MV-4-11 (cell line): ENCODE data around the gene SGCD.

Experiments used
- DNase-seq: peaks from one replicate; lab custom pipeline; 2025; lab: John Stamatoyannopoulos, UW

SGCD gene

DNA sequence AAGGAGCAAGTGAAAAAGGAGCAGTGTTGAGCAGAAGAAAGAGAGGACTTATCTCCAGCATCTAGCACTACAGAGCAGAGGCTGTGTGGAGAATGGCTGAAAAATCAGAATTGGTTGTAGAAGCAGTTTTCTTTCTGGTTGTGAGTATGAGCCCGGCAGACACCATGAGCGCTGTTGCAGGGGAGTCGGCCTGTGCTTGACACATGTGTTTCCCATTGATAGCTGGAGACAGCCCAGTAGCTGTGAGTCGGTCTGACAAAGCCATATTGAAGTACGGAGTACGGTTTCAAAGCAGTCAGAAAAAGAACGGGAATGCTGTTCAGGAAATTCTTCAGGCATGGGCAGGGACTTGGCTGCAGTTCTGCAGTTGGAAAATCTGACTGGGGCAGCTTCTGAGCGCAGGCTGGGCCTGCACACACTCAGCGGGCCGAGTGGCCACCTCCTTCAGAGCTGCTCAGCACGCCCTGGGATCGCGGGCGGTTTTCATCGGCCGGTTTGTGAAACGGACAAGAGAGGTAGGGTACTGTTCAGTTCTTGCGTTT, at the start of gene SGCD:
TSS of gene SGCD (plus strand) at position 447 of the 542 bp plus-strand sequence.
- DNase-seq, result no peak

DNA sequence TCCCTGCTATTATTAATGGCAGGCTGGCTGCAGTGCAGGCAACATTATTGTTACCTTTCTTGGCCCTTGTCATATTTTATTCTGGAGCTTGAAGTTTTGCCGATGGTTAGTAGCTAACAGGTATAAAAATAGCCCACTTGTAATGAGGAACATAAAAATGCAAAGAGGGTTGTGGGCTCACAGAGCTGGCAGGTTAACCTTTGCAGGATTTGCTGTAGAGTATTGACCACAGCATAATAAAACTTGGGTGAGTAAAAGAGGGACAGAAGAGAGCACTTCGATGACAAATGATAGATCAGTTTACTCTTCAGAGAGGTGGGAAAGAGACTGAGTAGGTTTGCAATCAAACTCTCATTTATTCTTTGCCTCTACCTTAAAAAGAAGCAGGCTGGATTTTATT, 49.7 kb upstream of the SGCD start:
- DNase-seq, result no peak

GRCh38 chr5:156295431-156295830, 31.5 kb upstream of the SGCD start:
- DNase-seq, result no peak

DNA sequence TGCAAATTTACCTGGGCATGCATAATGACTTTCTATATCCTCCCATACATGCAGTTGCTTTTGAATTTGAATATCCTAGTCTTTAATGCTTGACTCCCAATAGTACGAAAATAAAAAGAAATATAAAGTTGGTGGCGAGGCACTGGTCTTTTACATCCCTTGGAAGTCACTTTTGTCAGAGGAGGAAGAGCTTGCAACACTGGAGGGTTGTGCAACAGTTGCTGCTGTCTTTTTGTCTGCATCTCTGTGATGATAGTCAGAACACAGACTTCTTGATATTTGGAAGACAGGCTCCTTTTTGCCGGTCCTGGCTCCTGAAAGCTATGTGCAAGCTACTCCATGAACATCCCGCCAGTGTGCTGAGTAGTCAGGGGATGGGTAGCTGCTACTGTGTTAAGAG, 16.8 kb upstream of the SGCD start:
- no peak for DNase-seq

DNA sequence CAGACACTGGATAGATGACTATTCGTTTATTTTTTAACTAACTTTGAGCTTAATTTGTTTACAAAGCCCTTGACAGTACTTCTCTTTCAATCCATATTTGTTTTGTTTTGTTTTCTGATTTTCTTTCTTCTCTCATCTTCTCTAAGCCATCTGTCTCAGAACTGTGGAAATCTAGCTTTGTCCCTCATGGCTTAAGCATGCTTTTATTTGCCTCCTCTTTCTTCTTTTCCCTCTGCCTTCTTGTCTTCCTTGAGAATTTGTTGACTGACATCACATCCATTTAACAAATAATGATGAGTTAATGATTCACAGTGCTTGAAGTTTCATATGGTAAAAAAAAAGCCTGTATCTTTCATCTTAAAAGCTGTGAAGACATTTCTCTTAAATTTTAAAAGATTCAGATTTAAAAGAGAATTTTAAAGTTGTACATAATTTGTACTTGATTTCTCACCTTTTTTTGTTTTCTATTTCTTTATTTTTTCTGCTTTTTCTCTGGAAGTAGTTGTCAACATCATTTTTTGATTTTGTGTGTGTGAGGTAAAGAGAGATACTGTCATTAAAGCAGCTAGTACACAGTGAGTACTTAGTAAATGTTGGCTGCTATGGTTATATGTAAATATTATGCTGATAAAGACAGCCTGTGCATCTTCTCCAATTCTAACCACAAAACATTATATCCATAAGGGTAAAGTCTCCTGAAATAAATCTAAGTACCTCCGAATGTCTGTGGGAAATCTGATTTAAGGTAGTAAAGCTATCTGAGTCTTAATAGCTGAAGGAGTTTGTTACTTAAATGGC, 13.9 kb upstream of the SGCD start:
- no peak for DNase-seq

DNA sequence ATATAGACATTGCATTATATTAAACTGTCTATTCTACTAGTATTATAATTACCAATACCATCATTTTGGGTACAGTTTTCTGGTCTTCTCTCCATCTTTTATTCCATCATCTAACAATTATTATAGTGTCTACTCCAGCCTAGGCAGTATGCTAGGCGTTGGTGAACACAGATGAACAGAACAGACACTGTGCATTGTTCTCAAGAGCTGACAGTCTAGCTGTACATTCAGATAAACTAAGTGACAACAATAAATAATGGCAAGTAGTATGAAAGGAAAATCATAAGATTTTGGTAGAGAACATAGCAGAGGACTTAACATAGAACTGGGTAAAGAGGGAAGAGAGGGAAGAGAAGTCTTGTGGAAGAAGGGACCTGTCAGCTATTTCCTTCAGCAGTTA, 12.5 kb upstream of the SGCD start:
- DNase-seq, result no peak

- DNase-seq, result peak; percentile 22
These were observed 4.3 kb upstream of the SGCD start for GRCh38 chr5:156322666-156323065.

DNA sequence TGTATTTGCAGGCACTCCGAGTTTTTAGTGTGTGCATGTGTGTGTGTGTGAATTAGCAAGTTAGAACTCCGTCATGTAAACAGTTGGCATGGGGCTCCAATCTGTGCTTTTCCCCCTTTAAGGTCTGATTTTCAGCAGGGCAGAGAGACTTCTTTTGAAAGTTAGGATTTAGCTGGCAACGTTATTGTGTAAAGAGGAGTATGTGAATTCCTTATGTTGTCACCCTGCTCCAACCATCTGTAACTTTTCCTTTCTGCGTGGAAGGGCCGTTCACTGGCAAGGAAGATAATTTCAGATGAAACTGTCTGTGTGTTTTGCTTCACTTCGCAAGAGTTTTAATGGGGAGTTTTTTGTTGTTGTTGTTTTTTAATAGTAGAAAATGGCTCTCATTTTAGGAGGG, 332 bp downstream of the SGCD start:
- DNase-seq, result no peak

GRCh38 chr5:156328161-156328560, 1.2 kb downstream of the SGCD start:
- no peak for DNase-seq

GRCh38 chr5:156328766-156329165, 1.8 kb downstream of the SGCD start:
- no peak for DNase-seq

DNA sequence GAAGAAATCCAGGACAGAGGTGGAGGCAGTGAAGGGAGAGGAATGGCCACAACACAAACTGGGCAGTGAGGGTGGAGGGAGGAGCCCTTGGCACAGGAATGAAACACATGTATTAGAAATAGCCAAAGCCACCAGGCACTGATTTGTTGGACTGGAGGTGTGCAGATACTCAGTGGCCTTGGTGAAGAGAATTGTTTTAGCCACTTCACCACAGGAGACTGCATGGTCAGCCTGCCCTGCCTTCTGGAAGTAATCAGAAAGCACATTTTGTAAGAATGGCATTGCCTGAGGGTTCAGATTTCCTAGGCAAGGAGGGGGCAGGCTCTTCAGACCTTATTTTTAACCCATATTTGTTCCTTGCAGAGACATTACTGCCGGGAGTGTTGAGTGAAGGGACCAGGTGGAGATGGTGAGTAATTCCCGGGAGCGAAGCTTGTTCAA, 2.2 kb downstream of the SGCD start:
- no peak for DNase-seq

- no peak for DNase-seq
These were observed 3.3 kb downstream of the SGCD start for GRCh38 chr5:156330141-156330870.

DNA sequence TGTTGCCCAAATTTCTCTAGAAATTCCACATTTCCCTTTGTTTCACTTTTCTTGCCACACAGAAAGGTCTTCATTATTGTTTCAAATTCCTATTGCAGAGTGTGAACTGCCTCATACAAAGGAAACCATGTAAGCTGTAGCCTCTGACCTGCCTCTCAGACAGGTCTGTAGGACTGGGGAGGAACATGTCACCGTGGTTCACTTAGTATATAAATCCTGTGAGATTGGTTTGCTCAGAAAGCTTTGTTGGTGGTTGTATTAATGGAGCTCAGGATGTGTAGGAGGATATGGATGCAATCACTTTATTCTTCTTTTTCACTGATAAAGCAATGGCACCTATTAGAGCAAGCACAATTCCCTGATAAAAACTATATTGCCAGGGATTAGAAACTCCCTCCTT, 4.2 kb downstream of the SGCD start:
- DNase-seq, result no peak

DNA sequence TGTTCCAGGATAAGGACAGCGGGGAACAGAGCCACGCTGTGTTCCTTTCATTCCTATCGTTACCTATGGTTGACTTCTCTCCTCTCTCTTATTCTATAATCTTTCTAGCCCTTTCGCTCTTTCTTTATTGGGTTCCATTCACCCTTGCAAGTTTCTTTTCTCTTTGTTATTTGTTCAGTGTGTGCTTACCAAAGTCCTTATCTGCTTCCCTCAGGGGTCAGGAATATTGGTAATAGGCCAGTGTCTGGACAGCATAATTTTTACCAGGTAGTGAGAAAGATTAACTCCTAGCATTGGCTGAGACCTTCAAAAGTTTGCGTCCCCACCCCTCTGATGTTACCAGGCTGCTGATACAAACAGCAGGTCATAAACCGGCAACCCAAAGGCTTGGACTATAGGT, 4.9 kb downstream of the SGCD start:
- DNase-seq, result no peak

GRCh38 chr5:156332245-156332644, 5.3 kb downstream of the SGCD start:
- DNase-seq, result no peak

DNA sequence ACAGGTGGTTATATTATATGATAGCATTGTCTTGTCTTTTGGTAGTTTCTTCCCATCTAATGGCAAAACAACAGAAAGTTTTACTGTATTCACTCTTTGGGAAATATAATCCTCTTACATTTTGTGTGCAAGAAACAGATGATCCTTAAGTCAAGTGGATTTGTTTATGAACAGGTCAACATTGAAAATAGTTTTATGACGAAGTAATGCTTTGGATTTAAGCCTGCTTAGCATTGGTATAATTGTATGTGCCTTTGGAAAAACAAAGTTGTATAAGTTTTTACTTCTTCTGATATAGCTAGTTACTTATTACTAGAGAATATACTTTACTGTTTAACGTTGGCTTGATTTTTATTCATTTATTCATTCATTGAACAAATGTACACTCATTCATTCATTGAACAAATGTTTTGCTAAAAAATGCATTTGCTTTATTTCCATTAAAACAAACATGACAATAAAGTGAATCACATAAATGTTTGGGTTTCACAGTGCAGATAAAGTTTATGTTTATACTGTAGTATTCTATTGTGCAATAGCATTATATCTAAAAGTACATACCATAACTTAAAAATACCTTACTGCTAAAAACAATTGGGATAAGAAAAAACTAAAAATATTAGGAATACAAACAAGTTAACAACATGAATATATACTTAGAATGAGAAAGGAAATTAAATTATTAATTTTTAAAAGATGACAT, 12.3 kb downstream of the SGCD start:
- no peak for DNase-seq

GRCh38 chr5:156340893-156341292, 13.9 kb downstream of the SGCD start:
- DNase-seq, result no peak

DNA sequence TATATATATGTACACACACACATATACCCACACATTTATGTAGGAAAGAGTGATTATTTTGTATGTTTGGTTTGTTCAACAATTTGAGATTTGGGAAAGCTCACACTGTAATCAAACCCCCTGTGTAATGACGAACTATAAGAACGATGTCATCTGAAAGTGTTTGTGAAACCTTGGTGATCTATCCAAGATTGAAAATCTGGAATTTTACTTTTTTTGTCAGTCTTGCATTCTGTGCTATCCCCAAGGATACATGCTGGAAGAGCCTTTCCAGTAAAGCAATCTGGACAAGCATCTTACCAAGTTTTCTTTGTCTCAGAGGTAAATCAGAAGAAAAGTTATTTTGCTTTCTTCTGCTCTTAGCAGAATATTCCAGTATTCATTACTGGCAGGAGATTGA, 23.3 kb downstream of the SGCD start:
- no peak for DNase-seq

DNA sequence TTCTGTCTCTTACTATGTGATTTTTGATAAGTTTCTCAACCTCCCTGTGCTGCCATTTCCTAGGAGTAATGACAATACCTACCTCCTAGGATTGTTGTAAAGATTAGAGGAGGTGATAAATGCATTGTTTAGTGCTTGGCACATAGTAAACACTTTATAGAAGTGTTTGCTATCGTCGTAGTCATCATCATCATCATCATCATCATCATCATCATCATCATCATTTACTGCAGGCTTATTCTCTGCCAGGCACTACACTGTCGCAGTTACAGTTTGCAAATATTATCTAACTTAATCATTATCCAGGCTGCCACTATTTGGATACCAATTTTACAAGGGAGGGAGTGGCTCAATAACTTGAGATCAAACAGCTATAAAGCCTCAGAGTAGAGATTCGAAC, 24.5 kb downstream of the SGCD start:
- DNase-seq, result no peak

- DNase-seq, result no peak
These were observed 27.6 kb downstream of the SGCD start for GRCh38 chr5:156354571-156354970.

GRCh38 chr5:156356238-156356637, 29.3 kb downstream of the SGCD start:
- no peak for DNase-seq

GRCh38 chr5:156359476-156359875, 32.5 kb downstream of the SGCD start:
- no peak for DNase-seq
